Right lung (tissue), 5 donors: ENCODE measurements around the gene TCF4. TPM values are rescaled to one million over a fixed set of nuclear protein-coding genes. Genes with fewer than 3 reads are reported as not detected.

Source experiments
- DNase-seq, 2 donors: peaks; one replicate each; pipeline ENCODE4 v3.0.0-alpha.2; 2013
- polyA plus RNA-seq, 5 donors: library from polyadenylated mRNA; unstranded; fragments of 120-200 nt; gene quantifications; one replicate each; pipeline versions ENCODE4 v1.2.1 to v1.2.3, GENCODE V29; 2013; ENCODE audit warnings: inconsistent platforms in 1 of 5, low replicate concordance in 1 of 5; ENCODE audit not compliant: insufficient read length in 5 of 5, insufficient read depth in 1 of 5

Gene TCF4
- polyA plus RNA-seq, 5 donors = 69.0 to 163 (median 139) TPM

- no peak for DNase-seq
Observed at GRCh38 chr18:55302167-55302833, 285.7 kb downstream of the TCF4 start.

- no peak for DNase-seq
Observed at GRCh38 chr18:55301824-55302166, 286.2 kb downstream of the TCF4 start.

GRCh38 chr18:55300936-55301531 lies 287.0 kb downstream of the TCF4 start:
- no peak for DNase-seq

- no peak for DNase-seq
Observed at GRCh38 chr18:55300421-55300935, 287.5 kb downstream of the TCF4 start.

- DNase-seq = no peak
Observed at GRCh38 chr18:55296778-55297177, 291.2 kb downstream of the TCF4 start.

- no peak for DNase-seq
Observed at GRCh38 chr18:55296115-55296514, 291.9 kb downstream of the TCF4 start.

GRCh38 chr18:55290898-55291297 lies 297.1 kb downstream of the TCF4 start:
- DNase-seq = no peak

GRCh38 chr18:55289775-55290174 lies 298.2 kb downstream of the TCF4 start:
- DNase-seq = no peak

- DNase-seq = no peak
Observed at GRCh38 chr18:55289048-55289447, 298.9 kb downstream of the TCF4 start.

- DNase-seq = no peak
Observed at GRCh38 chr18:55287935-55288868, 299.8 kb downstream of the TCF4 start.

GRCh38 chr18:55287149-55287806 lies 300.7 kb downstream of the TCF4 start:
- no peak for DNase-seq

GRCh38 chr18:55286257-55286825 lies 301.7 kb downstream of the TCF4 start:
- DNase-seq = no peak

- no peak for DNase-seq
Observed at GRCh38 chr18:55284614-55285013, 303.4 kb downstream of the TCF4 start.

GRCh38 chr18:55283309-55283708 lies 304.7 kb downstream of the TCF4 start:
- DNase-seq = no peak

GRCh38 chr18:55280503-55280902 lies 307.5 kb downstream of the TCF4 start:
- no peak for DNase-seq

- no peak for DNase-seq
Observed at GRCh38 chr18:55275039-55275901, 312.7 kb downstream of the TCF4 start.

- no peak for DNase-seq
Observed at GRCh38 chr18:55272510-55273243, 315.3 kb downstream of the TCF4 start.

GRCh38 chr18:55269622-55270021 lies 318.4 kb downstream of the TCF4 start:
- DNase-seq = no peak

- no peak for DNase-seq
Observed at GRCh38 chr18:55268628-55269275, 319.2 kb downstream of the TCF4 start.
